HEK293T (cell line): ENCODE data around the gene CCL17.

ENCODE experiments used
- BHLHE40 ChIP-seq: fragments of 450-650 bp; IDR thresholded peaks from 2 replicates; pipeline ENCODE4 v1.6.1; 2016; ENCODE audit warnings: mild to moderate bottlenecking, moderate library complexity, borderline replicate concordance
- FOXA1 ChIP-seq: fragments of 450-650 bp; IDR thresholded peaks from 2 replicates; pipeline ENCODE4 v1.6.1; 2016; ENCODE audit warnings: mild to moderate bottlenecking
- PKNOX1 ChIP-seq: fragments of 450-650 bp; IDR thresholded peaks from 2 replicates; pipeline ENCODE4 v1.6.1; 2016
- ZNF384 ChIP-seq: fragments of 450-650 bp; IDR thresholded peaks from 2 replicates; pipeline ENCODE4 v1.6.1; 2016

DNA sequence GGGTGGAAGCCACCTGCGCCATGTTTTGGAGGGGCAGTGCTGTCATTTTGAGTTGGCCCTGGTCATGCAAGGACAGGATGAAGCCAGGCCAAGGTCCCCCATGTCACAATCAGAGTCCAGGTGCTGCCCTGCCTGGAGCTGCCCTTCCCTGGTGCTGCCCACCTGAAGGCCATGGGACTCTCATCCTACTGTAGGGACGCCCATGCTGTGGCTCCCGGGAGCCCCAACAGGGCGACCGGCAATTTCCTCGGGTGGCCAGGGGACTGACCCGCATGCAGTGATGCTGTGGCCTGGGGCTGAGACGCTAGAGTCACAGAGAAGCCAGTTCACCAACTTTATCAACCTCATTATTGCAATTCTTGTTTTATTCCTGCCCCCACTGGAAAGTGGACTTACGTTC, 8.0 kb downstream of the CCL17 start:
- TF ChIP-seq BHLHE40, result no peak
- TF ChIP-seq FOXA1, result no peak
- no peak for TF ChIP-seq ZNF384
- no peak for TF ChIP-seq PKNOX1
